GM12891 (cell line): Measurements from ENCODE around the gene LARP4B.

Source experiments
- DNase-seq: peaks from one replicate; pipeline ENCODE4 v3.0.0; 2011; ENCODE audit warnings: low spot score; ENCODE audit not compliant: insufficient read length
- FAIRE-seq: peaks from 2 replicates; lab custom pipeline; 2011; peaks lifted over from hg19 to GRCh38; lab: Jason Lieb, UNC
- PAX5 ChIP-seq: IDR thresholded peaks from 2 replicates; pipeline ENCODE4 v1.6.1; 2011; ENCODE audit warnings: low read length, moderate library complexity, mild to moderate bottlenecking; ENCODE audit not compliant: insufficient read depth, severe bottlenecking
- POLR2A ChIP-seq: IDR thresholded peaks from 2 replicates; pipeline ENCODE4 v1.6.1; 2011; ENCODE audit warnings: low read depth, low read length, control low read depth
- POLR2AphosphoS5 ChIP-seq: IDR thresholded peaks from 2 replicates; pipeline ENCODE4 v1.6.1; 2011; ENCODE audit warnings: low read depth, low read length, control low read depth
- POU2F2 ChIP-seq: IDR thresholded peaks from 2 replicates; pipeline ENCODE4 v1.6.1; 2011; ENCODE audit warnings: low read depth, mild to moderate bottlenecking, control low read depth, low read length, moderate library complexity
- SPI1 ChIP-seq: IDR thresholded peaks from 2 replicates; pipeline ENCODE4 v1.6.1; 2011; ENCODE audit warnings: low read depth, low read length, control low read depth
- TAF1 ChIP-seq: IDR thresholded peaks from 2 replicates; pipeline ENCODE4 v1.6.1; 2011; ENCODE audit warnings: low read depth, low read length, control low read depth

LARP4B gene

DNA sequence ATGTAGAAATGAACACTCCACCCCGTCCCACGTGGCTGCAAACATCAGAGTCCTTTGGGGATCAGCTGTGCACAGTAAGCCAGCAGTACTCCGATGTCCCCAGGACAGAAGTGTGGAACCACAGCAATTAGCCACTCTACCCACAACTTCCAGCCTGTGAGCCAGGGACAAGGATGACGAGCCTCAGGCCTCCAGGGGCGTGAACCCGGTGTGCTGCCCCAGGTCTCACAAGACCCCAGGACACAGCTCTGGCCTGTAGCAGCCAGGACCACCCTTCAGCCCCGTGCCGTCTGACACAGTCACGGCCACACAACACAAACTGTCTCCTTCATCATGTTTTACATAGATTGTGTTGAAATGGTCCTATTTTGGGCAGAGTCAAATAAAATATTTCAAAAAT lies 129.0 kb downstream of the LARP4B start:
- FAIRE-seq, result no peak

DNA sequence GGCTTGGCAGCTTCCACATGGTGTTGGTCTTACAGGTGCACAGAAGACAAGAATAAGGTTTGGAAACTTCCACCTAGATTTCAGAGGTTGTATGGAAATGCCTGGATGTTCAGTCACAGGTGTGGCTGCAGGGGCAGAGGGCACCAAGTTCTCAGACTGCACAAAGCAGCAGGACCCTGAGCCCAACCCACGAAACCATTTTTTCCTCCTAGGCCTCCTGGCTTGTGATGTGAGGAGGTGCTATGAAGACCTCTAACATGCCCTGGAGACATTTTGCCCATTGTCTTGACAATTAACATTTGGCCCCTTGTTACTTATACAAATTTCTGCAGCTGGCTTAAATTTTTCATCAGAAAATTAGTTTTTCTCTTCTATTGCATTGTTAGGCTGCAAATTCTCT lies 134.3 kb downstream of the LARP4B start:
- DNase-seq (no peak), FAIRE-seq (no peak)
- TF ChIP-seq TAF1 (no peak), POLR2A (no peak), PAX5 (no peak), POLR2AphosphoS5 (no peak), POU2F2 (no peak), SPI1 (no peak)

More for the DNA sequence above, 129.0 kb downstream of the LARP4B start:
- TF ChIP-seq SPI1 (no peak), PAX5 (no peak), TAF1 (no peak), POLR2A (no peak), POLR2AphosphoS5 (peak; percentile 65), POU2F2 (peak; percentile 28; the same call in 1 of the 2 replicates)
- DNase-seq, result no peak

DNA sequence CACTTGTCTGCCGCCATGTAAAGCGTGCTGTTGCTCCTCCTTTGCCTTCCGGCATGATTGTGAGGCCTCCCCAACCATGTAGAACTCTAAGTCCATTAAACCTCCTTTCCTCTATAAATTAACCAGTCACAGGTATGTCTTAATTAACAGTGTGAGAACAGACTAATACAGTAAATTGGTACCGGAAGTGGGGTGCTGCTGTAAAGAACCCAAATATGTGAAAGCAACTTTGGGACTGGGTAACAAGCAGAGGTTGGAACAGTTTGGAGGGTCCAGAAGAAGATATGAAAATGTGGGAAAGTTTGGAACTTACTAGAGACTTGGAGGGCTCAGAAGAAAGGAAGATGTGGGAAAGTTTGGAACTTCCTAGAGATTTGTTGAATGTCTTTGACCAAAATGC lies 135.3 kb downstream of the LARP4B start:
- DNase-seq (no peak), FAIRE-seq (no peak)
- TF ChIP-seq SPI1 (no peak), TAF1 (no peak), POLR2A (no peak), POLR2AphosphoS5 (no peak)

DNA sequence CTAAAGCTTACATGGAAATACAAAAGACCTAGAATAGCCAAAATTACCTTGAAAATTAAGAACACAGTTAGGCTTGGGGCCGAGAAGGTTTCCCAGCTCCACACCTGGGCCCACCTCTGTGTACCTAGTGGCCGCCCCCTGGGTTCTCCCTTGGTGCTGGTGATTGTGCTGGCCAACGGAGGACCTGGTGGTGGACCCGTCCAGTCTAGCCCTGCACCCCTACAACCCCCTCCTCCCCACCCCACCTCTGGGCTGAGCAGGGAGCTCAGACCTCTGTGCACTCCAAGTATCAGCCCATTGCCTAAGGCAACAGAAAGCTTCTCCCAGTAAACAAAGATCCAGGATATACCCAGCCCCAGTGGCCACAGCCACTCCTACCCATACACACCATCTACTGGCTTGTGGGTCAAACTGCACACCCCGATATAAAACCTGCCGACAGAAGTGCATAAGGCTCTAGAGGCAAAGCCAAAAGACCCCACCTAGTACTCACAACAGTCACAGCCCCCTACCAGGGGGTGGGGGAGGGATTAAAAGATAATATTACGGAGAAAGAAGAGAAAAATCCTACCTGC lies 137.0 kb downstream of the LARP4B start:
- FAIRE-seq (no peak), DNase-seq (no peak)

DNA sequence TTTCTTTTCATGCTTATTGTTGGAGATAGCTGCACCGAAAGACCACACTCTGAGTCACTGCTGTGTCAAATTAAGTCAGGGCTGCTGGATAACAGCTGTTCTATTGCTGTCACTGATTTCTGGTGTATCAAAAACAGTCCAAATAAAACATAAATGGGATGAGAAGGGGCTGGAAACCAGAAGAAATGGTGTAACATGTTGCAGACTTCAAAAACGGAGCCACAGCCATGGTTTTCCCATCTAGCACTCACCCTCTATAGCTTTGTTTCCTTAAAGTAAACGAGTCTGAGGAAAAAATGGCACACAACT lies 138.8 kb downstream of the LARP4B start:
- DNase-seq (no peak), FAIRE-seq (no peak)
- TF ChIP-seq POU2F2 (no peak), PAX5 (no peak), POLR2A (no peak), SPI1 (no peak), POLR2AphosphoS5 (no peak), TAF1 (no peak)

More for the DNA sequence above, 137.0 kb downstream of the LARP4B start:
- TF ChIP-seq POLR2A, result no peak
- no peak for TF ChIP-seq PAX5
- TF ChIP-seq TAF1, result no peak
- no peak for TF ChIP-seq POLR2AphosphoS5
- TF ChIP-seq POU2F2, result no peak
- TF ChIP-seq SPI1, result no peak

DNA sequence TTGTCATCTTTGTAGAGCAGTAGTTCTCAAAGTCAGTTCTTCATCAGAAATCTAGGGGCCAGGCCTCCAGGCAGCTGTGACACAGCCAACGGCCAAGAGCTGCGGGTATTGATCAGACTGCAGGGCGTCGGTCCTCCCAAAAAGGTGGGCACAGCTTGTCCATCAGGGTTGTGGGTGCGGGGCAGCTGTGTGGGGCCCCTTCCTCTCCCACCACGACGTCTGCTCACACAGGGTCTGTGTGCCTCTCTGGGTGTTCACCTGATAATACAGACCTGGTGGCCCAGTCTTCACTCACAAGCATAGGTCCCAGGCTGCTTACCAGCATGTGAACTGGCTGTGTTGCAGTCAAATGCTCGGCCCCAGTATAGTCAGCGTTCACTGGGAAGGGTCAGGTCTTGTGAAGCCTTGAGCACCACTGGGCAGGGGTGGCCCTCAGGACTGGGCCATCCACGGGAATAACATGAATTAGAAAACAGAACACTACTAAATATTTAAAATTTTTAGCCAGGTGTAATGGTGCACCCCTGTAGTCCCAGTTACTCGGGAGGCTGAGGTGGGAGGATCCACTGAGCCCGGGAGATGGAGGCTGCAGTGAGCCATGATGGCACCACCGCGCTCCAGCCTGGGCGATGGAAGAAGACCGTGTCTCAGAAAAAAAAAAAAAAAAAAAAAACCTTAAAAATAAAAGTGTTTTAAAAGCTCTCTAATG lies 139.3 kb downstream of the LARP4B start:
- no peak for DNase-seq
- no peak for TF ChIP-seq SPI1
- TF ChIP-seq POLR2A, result no peak
- no peak for TF ChIP-seq PAX5
- TF ChIP-seq POLR2AphosphoS5, result no peak
- FAIRE-seq, result no peak

DNA sequence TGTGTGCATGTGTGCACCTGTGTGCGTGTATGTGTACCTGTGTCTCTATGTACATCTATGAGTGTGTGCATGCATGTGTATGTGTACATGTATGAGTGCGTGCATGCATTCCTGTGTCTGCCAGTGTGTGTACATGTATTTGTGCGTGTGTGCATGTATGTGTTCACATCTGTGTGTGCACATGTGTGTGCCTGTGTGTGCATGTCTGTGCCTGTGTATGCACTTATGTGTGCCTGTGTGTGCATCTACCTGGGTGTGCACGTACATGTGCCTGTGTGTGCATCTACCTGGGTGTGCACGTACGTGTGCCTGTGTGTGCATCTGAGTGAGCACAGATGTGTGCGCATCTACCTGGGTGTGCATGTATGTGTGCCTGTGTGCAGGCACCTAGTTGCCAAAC lies 139.9 kb downstream of the LARP4B start:
- FAIRE-seq (no peak), DNase-seq (no peak)
- TF ChIP-seq POU2F2, result no peak
- no peak for TF ChIP-seq PAX5
- no peak for TF ChIP-seq TAF1
- no peak for TF ChIP-seq POLR2AphosphoS5
- TF ChIP-seq POLR2A, result no peak
- TF ChIP-seq SPI1, result no peak

DNA sequence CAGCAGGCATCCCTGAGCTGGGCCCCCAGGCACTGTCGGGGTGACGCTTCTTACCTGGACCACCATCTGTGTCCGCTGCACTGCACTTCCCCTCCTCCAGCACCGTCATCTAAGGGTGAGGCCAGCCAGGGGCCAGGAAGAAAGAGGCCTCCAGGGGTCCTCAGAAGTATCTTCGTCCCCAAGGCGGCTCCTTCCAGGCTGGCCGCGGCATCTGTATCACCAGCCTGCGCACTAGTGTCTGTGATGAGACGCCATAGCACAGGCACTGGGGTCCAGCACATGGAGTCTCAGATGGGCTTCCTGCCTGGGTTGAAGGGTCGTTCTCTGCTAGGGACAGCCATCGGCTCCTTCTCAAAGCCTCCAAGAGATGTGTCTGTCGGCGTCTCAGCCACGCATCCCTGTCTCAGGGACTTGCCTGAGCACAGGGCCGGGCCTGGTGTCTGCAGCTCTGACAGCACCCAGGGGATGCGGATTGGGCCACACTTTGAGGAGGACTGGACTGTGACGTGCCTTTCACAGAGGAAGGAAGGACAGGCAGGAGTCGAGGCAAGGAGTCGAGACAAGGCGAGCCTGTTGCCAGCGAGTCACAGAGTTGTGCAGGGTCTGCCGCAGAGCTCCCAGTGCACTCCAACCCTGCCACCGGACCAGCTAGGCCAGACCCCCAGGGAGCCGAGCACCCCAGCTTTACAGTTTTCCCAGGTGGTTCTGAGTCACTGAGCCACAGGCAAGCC lies 140.5 kb downstream of the LARP4B start:
- no peak for FAIRE-seq
- TF ChIP-seq POLR2A, result no peak
- no peak for TF ChIP-seq PAX5
- TF ChIP-seq POU2F2, result no peak
- no peak for TF ChIP-seq SPI1
- TF ChIP-seq TAF1, result no peak
- no peak for TF ChIP-seq POLR2AphosphoS5
- DNase-seq, result no peak

DNA sequence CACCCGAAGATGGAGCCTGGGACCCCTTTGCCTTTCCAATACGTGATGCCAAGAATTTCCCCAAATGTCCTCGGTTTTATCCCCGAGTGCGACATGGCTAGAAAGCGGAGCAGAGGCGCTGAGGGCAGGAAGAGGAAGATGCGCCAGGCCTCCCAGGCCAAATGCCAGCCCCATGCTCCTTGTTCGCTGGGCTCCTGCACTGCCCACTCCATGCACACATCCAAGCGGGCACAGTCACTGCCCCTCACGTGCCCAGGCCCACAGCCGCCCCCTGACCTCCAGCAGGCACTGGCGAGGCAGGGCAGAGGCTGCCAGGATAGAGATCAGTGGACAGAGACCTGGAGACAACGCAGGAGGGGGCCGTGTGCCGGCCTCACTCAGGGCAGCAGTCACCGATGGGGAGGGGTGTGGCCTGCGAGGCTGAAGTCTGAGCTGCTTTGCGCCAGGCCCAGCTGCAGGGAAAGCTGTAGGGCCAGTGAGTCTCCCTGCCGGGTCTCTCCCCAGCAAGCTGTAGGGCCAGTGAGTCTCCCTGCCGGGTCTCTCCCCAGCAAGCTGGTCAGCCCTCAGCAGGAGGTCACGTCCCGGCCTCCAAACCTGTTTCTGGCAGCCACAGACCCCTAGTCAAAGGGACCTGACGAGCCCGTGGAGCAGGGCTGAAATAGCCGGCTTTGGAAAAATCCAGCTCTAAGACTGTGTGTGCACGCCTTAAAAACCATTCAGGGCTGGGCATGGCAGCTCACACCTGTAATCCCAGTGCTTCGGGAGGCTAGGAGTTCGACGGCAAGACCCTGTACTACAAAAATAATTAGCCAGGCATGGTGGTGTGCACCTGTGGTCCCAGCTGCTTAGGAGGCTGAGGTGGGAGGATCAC lies 141.4 kb downstream of the LARP4B start:
- TF ChIP-seq POU2F2 (no peak), TAF1 (no peak), PAX5 (no peak), POLR2A (no peak), SPI1 (no peak), POLR2AphosphoS5 (no peak)
- FAIRE-seq, result no peak
- no peak for DNase-seq
